ENCODE measurements around the gene DLG1.

The DLG1 gene

GRCh38 chr3:197008436-197009209 is 289.8 kb downstream of the DLG1 start:
- DNase-seq: no peak

GRCh38 chr3:197007953-197008352 is 290.5 kb downstream of the DLG1 start:
- no peak for DNase-seq

DNA sequence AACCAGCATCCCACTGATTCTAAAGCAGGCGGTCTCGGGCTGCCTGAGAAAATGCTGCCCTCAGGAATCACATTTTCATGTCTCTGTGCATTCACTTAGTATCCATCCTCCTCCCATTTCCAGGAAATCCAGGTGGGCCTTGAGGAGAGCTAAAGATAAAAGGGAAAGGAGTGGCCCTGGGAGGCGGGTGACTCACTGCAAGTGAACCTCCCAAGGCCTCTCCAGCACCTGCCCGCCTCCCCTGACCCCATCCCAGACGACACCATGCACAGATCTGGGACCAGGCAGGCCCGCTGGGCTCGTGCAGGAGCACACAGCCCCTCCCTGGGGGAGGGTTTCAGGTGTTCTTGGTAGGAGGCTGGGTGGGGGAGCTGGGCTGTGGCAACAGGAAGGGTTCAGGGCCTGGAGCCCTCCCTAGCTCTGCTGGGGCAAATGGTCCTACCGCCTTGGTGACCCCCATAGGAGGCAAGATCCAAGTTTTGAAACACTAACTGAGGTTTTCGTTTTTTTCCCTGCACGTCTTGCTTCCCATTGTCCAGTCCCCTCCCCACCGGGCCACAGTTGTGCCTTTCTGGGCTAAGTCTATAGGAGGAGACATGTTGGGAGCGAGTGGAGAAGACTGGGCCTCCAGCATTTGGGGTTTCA is 291.0 kb downstream of the DLG1 start:
- no peak for DNase-seq

- DNase-seq: no peak
Measured at GRCh38 chr3:197006860-197007259, 291.6 kb downstream of the DLG1 start.

GRCh38 chr3:197006446-197006845 is 292.0 kb downstream of the DLG1 start:
- no peak for DNase-seq

DNA sequence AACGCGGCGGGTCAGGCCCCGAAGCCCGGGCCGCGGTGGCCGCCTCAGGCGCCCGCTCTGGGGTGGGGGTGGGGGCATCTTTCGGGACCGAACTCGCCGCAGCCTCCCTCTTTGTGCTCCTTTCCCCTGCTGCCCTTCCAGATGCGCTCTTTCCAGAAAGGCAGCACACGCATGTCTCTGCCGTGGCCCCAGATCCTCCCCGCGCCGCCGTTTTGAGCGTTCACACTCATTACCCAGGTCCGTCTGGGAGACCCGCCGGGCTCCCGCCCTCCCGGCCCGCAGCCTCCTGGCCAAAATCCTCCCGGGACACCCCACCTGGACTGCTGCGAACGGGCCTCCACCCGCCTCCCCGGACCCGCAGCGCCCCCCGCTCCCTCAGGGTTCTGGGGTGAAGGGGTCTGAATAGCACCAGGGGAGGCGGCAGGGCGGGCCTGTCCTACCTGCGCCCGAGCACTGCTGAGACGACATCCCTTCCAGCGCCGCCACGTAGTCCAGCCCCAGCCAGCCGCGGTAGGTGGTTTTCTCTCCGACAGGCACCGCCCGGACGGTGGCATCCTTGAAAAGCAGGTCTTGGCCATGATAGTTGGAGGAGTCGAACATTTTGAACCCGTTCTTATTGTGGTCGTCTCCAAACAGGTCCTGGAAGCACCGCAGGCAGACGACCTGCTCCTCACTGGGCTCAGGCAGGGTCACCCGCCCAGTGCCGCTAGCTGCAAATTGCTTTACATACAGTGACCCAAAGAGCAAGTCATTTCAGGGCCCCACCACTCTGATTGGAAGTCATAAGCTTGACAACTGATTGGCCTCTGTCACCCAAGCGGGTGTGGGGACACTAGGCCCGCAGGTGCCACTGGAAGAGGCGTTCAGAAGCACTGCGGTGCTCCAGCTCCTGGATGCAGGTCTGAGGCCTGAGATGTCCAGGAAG is 294.7 kb downstream of the DLG1 start:
- DNase-seq: no peak

- DNase-seq: peak; percentile 76
Measured at GRCh38 chr3:197002701-197003454, 295.5 kb downstream of the DLG1 start.

- no peak for DNase-seq
Measured at GRCh38 chr3:197001972-197002700, 296.3 kb downstream of the DLG1 start.

GRCh38 chr3:197001106-197001971 is 297.1 kb downstream of the DLG1 start:
- no peak for DNase-seq

DNA sequence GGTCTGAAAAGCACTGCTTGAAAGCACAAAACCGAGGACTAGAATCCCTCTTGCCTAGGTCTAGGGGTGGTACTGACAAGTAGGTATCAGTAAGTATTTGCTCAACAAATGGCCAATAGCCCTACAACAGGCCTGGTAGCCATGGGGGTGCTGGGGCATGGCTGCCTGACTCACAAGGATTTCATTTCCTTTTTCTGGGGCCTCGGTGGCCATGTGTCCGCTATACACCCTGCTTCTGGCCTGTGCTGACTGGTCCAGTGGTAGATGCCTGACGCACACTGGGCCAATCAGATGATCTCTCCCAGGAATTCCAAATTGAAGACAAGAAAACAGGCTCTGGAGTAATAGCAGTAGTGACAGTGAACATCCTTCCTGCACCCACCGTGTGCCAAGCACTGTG is 298.2 kb downstream of the DLG1 start:
- no peak for DNase-seq

GRCh38 chr3:196998966-196999760 is 299.2 kb downstream of the DLG1 start:
- DNase-seq: no peak

GRCh38 chr3:196997311-196997710 is 301.1 kb downstream of the DLG1 start:
- no peak for DNase-seq

- no peak for DNase-seq
Measured at GRCh38 chr3:196996454-196997265, 301.8 kb downstream of the DLG1 start.

DNA sequence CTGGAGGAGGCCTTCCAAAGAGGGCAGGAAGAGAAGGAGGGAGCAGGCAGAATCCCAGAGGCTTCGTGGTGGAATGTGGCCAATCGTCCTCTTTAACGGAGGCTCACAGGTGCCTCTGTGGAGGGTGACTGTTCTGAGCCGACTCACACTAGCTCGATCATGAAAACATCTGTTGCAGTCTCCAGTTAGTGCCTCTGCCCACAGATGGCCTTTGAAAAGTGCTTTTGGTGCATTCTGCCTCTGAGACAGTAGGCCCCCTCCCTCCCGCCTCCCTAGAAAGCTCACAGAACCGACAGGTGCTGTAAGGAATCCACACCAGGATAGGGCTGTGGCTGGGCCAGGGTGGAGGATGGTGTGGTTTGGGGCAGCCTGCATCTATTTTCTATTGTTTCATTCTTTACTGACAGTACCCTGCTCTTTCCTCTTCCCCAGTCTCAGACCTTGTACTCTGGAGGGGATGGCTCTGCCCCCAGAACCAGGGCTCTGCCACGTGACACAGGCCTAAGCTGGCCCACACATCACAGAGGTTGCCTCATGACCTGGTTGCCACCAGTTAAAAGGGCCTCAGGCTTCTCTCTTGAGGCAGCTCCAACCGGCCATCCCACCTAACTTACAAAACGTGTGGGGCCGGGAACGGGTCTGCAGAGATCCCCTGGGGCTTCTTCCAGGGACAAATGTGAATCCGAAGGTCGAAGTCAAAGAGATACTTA is 302.6 kb downstream of the DLG1 start:
- DNase-seq: no peak

GRCh38 chr3:196995027-196995426 is 303.4 kb downstream of the DLG1 start:
- DNase-seq: no peak

DNA sequence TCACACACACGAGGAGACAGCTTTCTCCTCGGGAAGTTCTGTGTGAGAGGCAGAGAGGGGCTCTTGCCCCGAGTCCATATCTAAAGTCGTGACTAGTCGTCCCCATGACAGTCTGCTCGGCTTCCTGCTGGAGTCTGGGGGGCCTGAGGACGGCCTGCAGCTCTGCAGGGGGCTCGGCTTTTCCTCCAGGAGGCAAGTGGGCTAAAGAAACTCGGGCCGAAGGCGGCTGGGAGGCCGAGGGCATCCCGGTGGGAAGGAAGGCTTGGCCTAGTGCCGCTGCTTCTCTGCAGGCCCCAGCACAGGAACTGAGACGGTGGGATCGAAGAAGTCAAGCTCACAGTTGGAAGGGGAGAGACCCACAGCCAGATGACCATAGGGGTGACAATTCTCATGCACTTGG is 304.4 kb downstream of the DLG1 start:
- no peak for DNase-seq
